GM19023 (cell line): ENCODE data around the gene WWC2.
"Not testable (repeated sequence)": the region's sequence is repeated elsewhere in the genome, so short reads cannot be mapped to it uniquely, and the experiment has no call there.

Experiments used
- ATAC-seq: cut with Tn5 transposase; IDR thresholded peaks from one replicate; pipeline ENCODE4 v1.9.1; 2021; ENCODE audit warnings: mild to moderate bottlenecking, moderate library complexity; ENCODE audit not compliant: unreplicated experiment

Gene WWC2

DNA sequence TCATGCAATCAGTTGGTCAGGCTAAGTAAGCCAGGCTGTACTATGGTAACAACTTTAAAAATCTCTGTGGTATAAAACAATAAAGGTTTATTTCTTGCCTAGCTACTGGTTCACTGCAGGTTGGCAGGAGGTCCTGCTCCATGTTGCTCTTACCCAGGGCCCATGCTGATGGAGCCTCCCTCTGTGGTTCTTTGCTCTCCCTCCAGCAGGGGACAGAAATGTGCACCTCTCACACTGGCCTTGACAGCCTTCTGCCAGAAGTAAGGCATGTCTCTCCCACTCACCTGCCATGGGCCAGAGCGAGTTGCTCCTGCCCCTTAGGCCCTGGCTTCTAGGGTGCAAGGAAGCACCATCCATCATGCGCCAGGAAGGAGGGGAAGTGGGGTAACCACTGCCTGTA, 189.9 kb downstream of the WWC2 start:
- no peak for ATAC-seq

DNA sequence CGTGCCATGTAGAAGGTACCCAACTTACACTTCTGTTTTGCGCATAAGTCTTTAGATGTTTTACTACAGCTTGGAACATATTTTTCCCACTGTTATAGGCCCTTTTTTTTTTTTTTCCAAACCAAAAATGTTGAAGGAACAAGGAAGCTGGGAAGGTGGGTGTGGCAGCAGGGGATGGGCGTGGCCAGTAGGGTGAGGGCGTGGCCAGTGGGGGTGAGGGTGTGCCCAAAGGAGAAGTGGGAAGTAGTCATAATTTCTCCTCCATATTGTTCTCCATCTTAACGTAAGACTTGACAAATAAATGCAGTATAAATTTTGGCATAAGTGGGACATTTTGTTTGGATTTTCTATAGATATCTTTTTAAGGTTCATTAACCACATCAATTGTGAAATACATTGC, 190.6 kb downstream of the WWC2 start:
- ATAC-seq, result no peak

DNA sequence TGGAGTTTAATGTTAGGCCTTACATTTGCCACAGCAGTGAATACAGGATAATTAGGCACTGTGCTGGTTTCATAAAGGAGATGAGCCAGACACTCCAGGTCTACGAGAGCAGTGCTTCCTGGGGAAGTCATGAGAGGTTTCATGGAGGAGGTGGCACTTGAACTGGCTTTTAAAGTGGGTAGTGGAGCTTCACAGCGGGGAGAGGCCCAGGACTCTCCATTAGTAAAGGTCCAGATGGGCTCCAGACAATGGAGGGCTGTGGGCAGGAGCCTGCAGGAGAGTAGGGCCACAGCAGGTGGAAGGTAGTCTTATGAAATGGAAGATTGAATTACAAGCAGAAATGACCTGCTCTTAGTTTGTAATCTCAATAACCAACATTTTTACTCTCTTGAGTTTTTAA, 192.0 kb downstream of the WWC2 start:
- ATAC-seq, result no peak

DNA sequence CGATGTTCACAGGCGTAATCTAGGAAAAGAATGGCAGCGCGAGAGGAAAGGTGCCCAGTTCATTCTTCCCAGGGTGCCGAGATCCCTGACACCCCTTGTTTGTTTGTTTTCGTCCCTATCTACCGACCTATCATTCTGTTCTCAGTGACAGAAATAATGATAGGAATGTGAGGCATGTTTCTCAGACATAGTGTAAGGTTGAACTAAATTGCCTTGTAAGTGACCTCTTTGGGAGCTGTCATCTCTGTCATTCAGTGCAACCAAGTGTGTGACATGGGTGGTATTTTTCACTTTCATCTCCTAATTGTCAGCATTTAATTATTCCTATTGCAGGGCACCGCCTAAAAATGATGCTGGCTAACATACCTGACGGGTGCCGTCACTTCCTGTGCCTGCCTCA, 196.7 kb downstream of the WWC2 start:
- ATAC-seq, result no peak

DNA sequence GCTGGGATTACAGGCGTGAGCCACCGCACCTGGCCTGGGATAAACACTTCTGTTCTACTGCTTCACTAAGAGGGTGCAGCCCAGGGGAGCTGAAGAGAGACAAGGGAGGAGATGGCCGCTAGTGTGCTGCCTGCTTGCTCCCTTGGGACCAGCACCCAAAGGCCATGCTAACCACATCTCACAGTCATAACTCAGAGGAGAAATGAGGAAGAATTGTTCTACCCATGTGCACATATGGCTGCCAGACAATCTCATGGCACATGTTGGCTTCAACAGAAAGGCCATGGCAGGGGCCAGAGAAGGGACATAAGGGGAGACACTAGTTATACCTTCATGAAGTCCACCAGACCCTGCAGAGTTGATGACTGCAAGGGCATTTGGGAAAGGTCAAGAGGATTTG, 198.6 kb downstream of the WWC2 start:
- peak; percentile 67 for ATAC-seq

DNA sequence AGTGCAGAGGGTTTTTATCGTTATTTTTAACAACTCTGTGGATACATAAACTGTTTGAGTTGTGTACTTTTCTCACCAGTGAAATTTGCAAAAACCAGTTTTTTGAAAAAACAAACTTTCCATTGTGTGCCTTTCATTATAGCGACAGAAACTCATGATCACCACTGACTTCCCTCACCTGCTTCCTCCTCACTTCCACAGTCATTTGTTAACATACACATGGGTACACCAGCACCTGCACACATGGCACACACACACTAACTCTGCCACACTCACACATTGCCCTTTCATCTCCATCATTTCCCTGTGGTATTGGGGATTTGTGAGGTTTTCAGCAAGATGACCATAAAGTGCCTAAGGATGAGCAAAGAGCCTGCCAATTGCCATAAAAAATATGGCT, 200.4 kb downstream of the WWC2 start:
- ATAC-seq, result no peak

DNA sequence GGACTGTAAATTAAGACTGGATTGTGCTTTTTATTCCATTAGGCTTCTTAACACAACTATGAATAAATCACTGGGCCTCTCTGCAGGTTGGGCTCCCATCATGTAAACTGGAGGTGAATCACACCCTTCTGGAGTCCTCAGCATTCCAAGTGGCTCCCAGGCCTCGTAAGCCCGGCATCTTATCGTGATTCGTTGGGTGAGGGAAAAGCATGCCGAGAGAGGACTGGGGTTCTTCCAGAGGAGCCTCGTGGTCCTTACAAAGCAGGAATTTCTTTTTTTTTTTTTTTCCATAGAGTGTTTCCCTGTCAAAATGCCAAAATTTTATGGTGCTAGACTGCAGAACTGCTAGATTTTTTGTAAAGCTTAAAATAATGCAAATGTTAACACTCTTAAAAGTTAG, 201.0 kb downstream of the WWC2 start:
- no peak for ATAC-seq

DNA sequence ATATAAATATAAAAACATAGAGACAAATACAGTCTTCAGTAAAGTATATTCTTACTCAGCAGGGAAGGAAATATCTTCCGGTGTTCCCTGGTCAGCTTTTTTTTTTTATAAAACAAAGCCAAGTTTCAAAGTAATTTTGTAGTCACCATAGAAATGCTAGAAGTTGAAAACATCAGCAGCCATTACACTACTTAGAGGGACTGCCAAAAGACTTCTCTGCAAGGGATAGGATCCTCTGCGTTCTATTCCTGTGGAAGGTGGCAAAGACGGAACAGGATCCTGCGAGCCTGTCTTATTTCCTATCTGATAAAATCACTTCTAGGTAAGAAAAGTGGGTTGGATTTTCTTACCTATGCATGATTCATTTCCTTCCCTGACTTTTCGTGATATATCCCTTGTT, 201.6 kb downstream of the WWC2 start:
- no peak for ATAC-seq

DNA sequence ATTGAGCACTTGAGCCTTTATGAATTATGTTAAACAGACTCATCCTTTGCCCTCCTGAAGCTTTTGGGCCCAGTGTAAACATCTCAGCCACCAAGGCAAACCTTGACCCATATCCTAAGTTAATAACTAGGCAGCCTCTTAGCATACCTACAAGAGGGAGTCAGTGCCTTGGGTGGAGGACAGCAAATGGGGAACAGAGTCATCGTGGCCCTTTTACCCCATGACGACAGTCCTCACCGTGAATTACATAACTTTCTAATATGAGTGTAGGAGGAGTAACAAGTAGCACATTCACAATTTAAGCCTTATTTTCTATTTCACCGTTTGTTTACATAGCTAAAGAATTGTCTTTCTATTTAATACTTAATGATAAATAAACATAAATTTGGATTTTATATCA, 204.2 kb downstream of the WWC2 start:
- no peak for ATAC-seq

DNA sequence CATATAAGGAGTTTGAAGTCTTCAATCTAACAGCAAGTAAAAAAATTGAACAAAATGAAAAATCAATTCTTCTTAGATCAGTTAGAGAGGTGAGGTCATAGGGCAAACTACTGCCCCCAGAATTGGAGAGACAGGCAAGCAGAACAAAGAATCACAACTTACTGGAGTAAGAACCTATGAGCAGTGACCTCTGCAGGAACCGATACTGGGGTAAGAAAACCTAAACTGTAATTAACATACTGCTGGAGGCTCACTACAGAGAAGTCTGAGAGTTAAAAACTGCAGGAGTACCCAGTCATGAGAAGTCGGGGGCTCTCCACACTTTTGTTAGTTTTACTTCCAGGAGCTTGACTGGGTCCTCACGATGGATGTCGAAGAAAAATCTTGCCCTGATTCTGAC, 205.0 kb downstream of the WWC2 start:
- ATAC-seq, result no peak

DNA sequence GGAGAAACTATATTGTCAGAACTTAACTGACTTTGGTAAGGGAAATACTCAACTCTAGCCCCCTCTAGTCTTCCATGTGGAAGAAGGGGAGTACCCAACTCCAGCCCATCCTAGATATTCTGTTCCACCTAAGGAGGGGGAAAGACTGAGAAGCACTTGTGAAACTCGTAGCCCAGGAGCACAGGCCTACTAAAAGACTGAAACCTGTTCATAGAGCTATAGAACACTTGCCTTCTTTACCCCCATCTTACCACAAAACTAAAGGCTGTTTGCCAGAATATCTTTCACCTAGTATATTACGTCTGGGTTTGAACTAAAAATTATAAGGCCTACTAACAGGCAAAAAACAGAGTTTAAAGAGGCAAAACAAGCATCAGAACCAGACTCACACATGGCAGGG, 205.5 kb downstream of the WWC2 start:
- no peak for ATAC-seq

DNA sequence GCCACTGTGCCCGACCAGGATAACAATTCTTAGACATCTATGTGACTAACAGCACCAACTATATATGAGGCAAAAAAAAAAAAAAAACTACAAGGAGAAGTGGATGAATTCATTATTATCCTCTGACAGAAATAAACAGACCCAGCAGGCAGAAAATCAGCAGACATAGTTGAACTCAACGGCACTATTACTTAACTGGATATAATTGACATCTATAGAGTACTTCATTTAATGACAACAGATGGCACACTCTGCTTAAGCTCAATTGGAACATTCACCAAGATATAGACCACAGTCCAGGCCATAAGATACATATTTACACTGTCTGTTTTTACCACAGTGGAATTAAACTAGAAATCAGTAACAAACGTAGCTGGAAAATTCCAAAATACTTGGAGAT, 207.8 kb downstream of the WWC2 start:
- ATAC-seq, result no peak

DNA sequence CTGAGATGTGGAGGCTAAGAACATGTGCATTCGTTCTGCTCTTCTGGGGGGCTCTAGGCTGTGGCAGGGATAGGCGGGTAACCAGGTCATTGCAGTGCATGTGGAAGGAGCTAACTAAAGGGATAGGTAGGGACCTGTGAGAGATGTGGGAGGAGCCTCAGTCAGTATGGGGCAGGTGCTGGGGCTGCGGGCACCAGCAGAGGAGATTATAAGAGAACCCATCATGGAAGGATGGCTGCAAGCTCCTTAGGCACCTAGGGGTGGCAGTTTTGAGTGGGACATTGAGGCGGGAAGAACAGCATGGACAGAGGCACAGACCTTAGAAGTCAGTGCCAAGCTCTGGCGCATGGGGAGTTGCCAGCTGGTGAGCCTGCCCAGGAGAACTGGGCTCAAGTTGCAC, 213.8 kb downstream of the WWC2 start:
- no peak for ATAC-seq

DNA sequence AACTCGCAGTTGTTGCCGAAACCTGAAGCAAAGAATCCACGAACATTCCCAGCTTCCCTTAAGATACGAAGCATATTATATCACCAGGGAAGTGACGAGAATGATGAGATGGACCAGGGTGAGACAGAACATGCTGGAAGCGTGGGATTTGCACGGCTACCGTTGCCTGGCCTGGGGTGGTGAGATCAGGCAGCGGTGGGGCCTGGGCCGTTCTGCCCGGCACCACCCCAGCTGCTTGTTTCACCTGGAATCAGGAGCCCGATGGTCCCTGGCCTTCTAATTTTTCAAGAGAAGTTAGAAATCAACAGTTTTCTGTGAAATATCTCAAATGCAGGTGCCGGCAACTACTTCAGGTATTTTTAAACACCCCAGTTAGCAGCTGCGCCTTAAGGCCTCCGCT, 215.3 kb downstream of the WWC2 start:
- no peak for ATAC-seq

DNA sequence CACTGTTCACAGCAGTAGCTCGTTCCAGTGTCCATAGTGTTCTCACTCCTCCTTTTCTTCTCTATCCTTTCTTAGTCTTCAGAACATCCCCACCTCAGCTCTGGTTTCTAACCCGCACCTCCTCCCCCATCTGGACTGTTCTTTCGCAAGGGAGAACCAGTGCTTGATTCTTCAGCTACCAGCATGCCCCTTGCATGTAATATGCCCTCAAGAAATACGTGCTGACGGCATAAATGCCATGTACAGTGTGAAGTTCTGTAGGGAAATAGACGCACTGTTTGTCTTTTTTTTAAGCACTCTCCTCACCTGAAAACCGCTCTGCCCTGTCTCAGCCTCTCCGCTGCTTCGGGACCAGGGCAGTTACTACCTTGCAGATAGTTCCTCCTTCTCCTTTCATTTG, 215.7 kb downstream of the WWC2 start:
- no peak for ATAC-seq

DNA sequence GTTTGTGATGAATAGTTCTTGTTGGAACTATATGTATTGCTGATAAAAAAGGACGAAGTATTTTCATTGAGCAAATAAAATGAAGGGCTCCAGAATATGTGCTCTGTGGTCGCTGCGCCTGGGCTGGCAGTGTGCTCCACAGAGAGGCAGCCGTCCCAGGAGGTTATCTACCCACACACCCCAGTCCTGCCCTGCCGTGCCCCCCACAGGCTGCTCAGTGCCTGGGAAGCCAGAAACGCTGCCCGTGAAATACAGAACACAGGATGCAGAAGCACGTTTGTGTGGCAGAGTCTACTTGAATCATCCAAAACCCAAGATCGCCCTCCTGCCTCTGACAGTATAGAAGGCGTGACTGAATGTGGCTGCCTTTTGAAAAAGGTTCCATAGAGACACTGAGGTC, 219.6 kb downstream of the WWC2 start:
- ATAC-seq, result no peak

DNA sequence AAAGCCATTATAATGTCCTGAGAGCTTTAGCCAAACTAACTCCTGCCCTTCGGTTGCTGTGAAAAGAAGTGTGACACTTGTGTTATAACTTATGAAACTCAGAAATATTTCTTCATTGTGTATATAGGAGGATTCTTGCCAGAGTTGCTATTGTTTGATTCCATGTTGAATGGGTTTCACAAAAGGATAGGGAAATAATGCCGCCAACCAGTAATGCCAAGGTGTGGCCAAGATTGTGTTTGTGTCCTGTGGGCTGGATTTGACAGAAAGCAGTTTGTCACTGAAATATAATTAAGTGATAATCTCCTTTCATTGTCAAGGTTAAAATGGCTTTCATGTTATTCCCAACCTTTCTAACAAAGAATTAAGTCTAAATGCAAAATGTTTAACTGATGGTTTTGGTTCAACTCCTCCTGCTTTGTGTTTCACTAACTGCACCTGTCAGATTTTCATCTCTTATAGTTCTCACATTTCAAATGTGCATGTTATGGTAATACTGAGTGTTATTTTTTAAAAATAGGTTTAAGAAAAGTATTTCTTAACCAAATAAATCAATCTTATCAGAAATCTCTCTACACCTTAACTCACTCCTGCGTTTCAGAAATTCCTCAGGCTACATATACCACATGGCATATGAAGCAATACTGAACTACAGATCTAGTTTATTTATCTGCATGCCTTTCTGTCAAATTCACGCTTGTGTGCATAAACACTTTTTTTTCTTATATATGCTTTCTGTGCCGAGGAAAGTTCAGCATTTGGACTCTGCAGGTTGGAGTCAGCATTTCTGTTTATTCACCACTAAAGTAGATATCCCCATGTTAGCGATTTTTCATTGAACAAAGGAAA, 221.4 kb downstream of the WWC2 start, which contains the start of gene CLDN22:
Gene CLDN22 (minus strand): TSS at position 66 of the 849 bp plus-strand sequence. CDS start 58 bp downstream, at position 8.
- ATAC-seq, result no peak

DNA sequence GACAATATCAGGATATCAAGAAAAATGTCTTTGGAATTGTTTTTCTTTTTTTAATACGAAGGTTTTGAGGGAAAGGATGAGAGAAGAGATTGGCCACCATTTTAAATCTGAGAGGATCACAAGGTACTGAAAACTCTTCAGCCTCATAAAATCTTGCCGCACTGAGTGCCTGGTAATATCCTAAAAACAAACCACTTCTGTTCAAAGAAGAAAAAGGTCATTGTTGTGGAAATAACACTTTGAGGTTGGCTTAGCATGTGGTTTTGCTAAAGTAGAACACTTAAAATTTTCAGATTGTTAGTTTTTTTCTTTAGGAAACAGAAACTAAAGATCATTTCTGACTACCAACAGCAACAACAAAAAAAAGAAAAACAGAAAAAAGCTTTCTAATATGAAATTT, 222.0 kb downstream of the WWC2 start:
- ATAC-seq, result no peak

DNA sequence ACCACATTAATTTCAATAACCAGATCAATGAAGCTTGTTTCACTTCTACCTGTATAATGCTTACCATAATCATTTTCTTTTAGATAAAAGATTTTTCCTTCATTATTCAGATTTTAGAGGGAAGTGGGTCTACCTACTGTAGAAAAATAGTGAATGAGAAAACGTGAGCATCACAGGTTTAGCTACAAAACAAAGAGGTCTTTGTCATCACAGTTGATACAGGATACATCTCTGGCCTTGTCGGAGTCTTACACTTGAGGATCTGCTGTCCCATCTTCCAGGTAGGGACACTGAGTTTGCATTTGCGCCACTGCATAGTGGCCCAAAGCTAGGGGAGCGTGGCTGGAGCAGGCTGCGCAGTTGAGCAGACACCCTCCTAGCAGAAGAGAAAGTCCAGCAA, 222.5 kb downstream of the WWC2 start:
- ATAC-seq, result no peak

DNA sequence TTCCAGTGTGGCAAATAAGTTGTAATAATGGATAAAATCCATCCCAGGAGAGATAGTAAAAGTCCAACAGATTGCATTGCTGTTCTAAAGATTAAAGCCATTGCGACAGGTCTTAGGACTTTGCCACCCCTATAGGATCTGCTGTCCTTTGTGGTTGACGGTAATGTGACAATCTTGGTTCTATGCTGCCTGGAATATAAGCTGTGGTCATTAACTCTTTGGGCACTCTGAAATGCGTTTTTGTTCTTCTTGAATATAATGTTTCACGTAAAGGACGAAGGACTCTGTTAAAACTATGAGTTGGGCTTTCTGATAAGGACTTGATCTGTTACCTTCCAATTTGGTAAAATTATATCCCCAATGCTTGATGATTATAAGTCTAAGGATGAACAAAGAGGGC, 223.3 kb downstream of the WWC2 start, which contains the start of gene CLDN24:
Gene CLDN24 (minus strand): TSS at position 101 of the 400 bp plus-strand sequence. CDS start 0 bp downstream, at position 101.
- no peak for ATAC-seq

DNA sequence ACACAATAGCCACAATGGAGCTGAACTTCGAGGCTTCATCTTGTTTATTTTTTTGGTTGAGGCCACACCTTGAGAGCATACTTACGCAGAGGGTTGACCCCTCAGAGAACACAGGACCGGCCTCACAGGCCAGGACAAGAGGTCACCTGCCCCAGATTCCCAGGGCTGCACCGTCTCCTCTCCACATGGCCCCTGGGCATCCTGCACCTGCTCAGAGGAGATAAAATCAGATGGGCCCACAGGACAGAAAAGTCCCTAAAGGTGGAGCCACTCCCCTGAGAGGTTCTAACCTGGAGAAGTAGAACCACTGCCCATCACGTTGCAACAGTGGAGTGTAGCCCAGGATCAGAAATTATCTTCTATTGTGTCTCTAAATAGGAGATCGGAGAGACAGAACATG, 224.2 kb downstream of the WWC2 start:
- no peak for ATAC-seq

DNA sequence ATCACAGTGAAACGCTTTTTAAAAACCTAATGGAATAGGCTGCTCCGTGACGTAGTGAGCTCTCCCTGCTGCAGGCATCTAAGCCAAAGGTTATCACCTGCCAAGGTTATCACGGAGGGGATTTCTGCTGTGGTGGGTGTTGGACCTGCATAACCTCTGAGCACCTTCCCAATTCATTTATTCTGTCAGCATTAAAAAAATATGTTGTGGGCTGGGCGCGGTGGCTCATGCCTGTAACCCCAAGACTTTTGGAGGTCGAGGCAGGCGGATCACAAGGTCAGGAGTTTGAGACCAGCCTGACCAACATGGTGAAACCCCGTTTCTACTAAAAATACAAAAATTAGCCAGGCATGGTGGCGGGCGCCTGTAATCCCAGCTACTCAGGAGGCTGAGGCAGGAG, 225.0 kb downstream of the WWC2 start:
- not testable (repeated sequence) for ATAC-seq

DNA sequence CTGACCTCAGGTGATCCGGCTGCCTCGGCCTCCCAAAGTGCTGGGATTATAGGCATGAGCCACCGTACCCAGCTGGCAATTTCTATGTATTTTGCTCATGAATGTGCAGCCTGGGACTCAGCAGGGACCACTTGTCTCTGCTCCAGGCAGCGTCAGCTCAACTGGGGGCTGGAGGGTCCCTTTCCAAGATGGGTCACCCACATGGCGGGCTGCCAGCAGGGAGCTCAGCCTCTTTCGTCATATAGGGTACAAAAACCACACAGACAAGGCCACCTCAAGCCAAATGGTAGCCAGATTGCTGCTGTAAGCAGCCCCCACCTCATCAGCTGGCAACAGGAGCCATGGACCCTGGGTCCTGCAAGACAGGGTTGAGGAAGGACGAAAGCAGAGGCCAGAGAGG, 225.6 kb downstream of the WWC2 start:
- ATAC-seq, result no peak
